HCT116 (cell line): ENCODE data around the gene TMEM175. TPM values are rescaled to one million over a fixed set of nuclear protein-coding genes. Genes with fewer than 3 reads are reported as not detected.
A peak's percentile ranks its signal among the peaks of the same experiment; 100 is the strongest.

Experiments used
- ATAC-seq: fragments of 200-7000 bp; cut with Tn5 transposase; 2 replicates; pipeline ENCODE4 v1.9.1; 2020; ENCODE audit warnings: mild to moderate bottlenecking, moderate library complexity
- BruUV-seq: library from RNA; stranded (reverse); fragments of 400-500 nt; replicated peaks from 2 replicates; lab custom pipeline; 2021; lab: Mats Ljungman, UMichigan
- CTCF ChIA-PET: fragments of 300-600 bp; sonication (Branson Sonifier 250); formaldehyde crosslinking; loops from one replicate; lab custom pipeline; 2021; ENCODE audit warnings: antibody characterized with exemption; lab: Charles Lee
- POLR2A ChIA-PET: fragments of 300-600, 350-600 bp; sonication (Branson Sonifier 250); formaldehyde crosslinking; loops from one replicate; lab custom pipeline; 2021; ENCODE audit warnings: antibody characterized with exemption; lab: Charles Lee
- RAD21 ChIA-PET, 2 experiments: fragments of 300-600 bp; sonication (Branson Sonifier 250); formaldehyde crosslinking; loops; one replicate each; lab custom pipeline; 2023; ENCODE audit warnings: low total read pairs in 2 of 2; ENCODE audit not compliant: uncharacterized antibody in 2 of 2, unreplicated experiment in 2 of 2, low non-redundant PET in 1 of 2; lab: Charles Lee
- DNase-seq: peaks from one replicate; pipeline ENCODE4 v3.0.0-alpha.2; 2010; ENCODE audit warnings: low read depth, low spot score
- H2AFZ ChIP-seq: fragments of 200-600 bp; shearing (Covaris generic), sonication (generic); 2 replicates; pipeline ENCODE4 v1.6.1; 2017; ENCODE audit warnings: low read depth, mixed run types, mixed read lengths, antibody characterized with exemption, low read length; ENCODE audit not compliant: poor library complexity, severe bottlenecking
- H3K27ac ChIP-seq: 2 replicates; pipeline ENCODE4 v1.5.1; 2012; ENCODE audit warnings: low read depth, low read length
- H3K27me3 ChIP-seq: fragments of 200-600 bp; sonication (generic); 2 replicates; pipeline ENCODE4 v1.6.1; 2016; ENCODE audit warnings: mixed run types, low read length, mixed read lengths; ENCODE audit not compliant: insufficient read depth
- H3K36me3 ChIP-seq, 2 experiments: fragments of 200-500 bp in 1 of 2; fragments of 200-600 bp in 1 of 2; sonication (Bioruptor generic) in 1 of 2; sonication (generic) in 1 of 2; 2 replicates each; pipeline versions ENCODE4 v1.5.1 to v1.6.1; 2014 to 2016; ENCODE audit warnings: low read length in 2 of 2, inconsistent platforms in 1 of 2, mixed read lengths in 1 of 2, mixed run types in 1 of 2; ENCODE audit not compliant: insufficient read depth in 2 of 2, control insufficient read depth in 1 of 2
- H3K4me1 ChIP-seq, 2 experiments: fragments of 200-600 bp in 1 of 2; sonication (generic) in 1 of 2; 2 replicates each; pipeline versions ENCODE4 v1.5.1 to v1.6.1; 2012 to 2017; ENCODE audit warnings: low read length in 2 of 2, inconsistent platforms in 1 of 2, mild to moderate bottlenecking in 1 of 2, mixed read lengths in 1 of 2, mixed run types in 1 of 2, moderate library complexity in 1 of 2; ENCODE audit not compliant: insufficient read depth in 2 of 2, control insufficient read depth in 1 of 2
- H3K4me2 ChIP-seq: fragments of 200-600 bp; sonication (generic); 2 replicates; pipeline ENCODE4 v1.6.1; 2017; ENCODE audit warnings: mixed run types, low read length, mixed read lengths
- H3K4me3 ChIP-seq, 2 experiments: fragments of 200-600 bp in 1 of 2; sonication (generic) in 1 of 2; replicated peaks in 1 of 2; 2 replicates each; pipeline ENCODE4 v1.5.1; 2011 to 2016; ENCODE audit warnings: low read length in 2 of 2, control low read depth in 1 of 2, low read depth in 1 of 2, mild to moderate bottlenecking in 1 of 2, mixed read lengths in 1 of 2, mixed run types in 1 of 2
- H3K79me2 ChIP-seq: fragments of 200-600 bp; sonication (generic); 2 replicates; pipeline ENCODE4 v1.6.1; 2017; ENCODE audit warnings: mild to moderate bottlenecking, mixed run types, low read length, moderate library complexity, mixed read lengths; ENCODE audit not compliant: insufficient read depth
- H3K9ac ChIP-seq: fragments of 200-600 bp; sonication (generic); 2 replicates; pipeline ENCODE4 v1.6.1; 2016; ENCODE audit warnings: low read length, mixed read lengths
- H3K9me2 ChIP-seq: fragments of 200-600 bp; sonication (generic), shearing (Covaris generic); 2 replicates; pipeline ENCODE4 v1.6.1; 2017; ENCODE audit warnings: mixed run types, mild to moderate bottlenecking, moderate library complexity; ENCODE audit not compliant: insufficient read depth
- H3K9me3 ChIP-seq, 2 experiments: fragments of 200-500 bp in 1 of 2; fragments of 200-600 bp in 1 of 2; sonication (Bioruptor generic) in 1 of 2; sonication (generic) in 1 of 2; 2 replicates each; pipeline ENCODE4 v1.6.1; 2014 to 2017; ENCODE audit warnings: low read length in 2 of 2, mixed read lengths in 2 of 2, inconsistent platforms in 1 of 2, low read depth in 1 of 2, mild to moderate bottlenecking in 1 of 2, mixed run types in 1 of 2, moderate library complexity in 1 of 2; ENCODE audit not compliant: control insufficient read depth in 1 of 2, insufficient read depth in 1 of 2
- H4K20me1 ChIP-seq: fragments of 200-600 bp; sonication (generic), shearing (Covaris generic); 2 replicates; pipeline ENCODE4 v1.6.1; 2017; ENCODE audit warnings: mixed run types, mild to moderate bottlenecking, moderate library complexity; ENCODE audit not compliant: insufficient read depth
- CBX3 ChIP-seq: IDR thresholded peaks from 2 replicates; pipeline ENCODE4 v1.6.1; 2012; ENCODE audit warnings: low read depth
- CEBPB ChIP-seq: IDR thresholded peaks from 2 replicates; pipeline ENCODE4 v1.6.1; 2012; ENCODE audit warnings: low read depth
- EGR1 ChIP-seq: IDR thresholded peaks from 2 replicates; pipeline ENCODE4 v1.6.1; 2012; ENCODE audit warnings: low read depth
- FOSL1 ChIP-seq: IDR thresholded peaks from 2 replicates; pipeline ENCODE4 v1.6.1; 2012; ENCODE audit warnings: low read depth
- RAD21 ChIP-seq: IDR thresholded peaks from 2 replicates; pipeline ENCODE4 v1.6.1; 2012; ENCODE audit warnings: low read depth, mild to moderate bottlenecking
- SP1 ChIP-seq: IDR thresholded peaks from 2 replicates; pipeline ENCODE4 v1.6.1; 2012; ENCODE audit warnings: low read depth
- TCF7L2 ChIP-seq: IDR thresholded peaks from 2 replicates; pipeline ENCODE4 v1.7.0; 2011; ENCODE audit warnings: borderline replicate concordance, inconsistent platforms; ENCODE audit not compliant: insufficient read depth, insufficient read length; ENCODE audit errors: extremely low read depth
- YY1 ChIP-seq: IDR thresholded peaks from 2 replicates; pipeline ENCODE4 v1.6.1; 2011; ENCODE audit warnings: low read length, low read depth, moderate library complexity, mild to moderate bottlenecking; ENCODE audit not compliant: insufficient replicate concordance; ENCODE audit errors: extremely low read depth
- ZFX ChIP-seq: fragments of 450-650 bp; IDR thresholded peaks from 2 replicates; pipeline ENCODE4 v1.6.1; 2017
- intact Hi-C: fragments of 100-400 bp; cut with micrococcal nuclease; formaldehyde crosslinking; loops from 2 replicates; pipeline ENCODE4 v1.10.0; 2022
- total RNA-seq: library from RNA; stranded (reverse); gene quantifications from one replicate; pipeline ENCODE4 v1.2.1, GENCODE V29; 2021; ENCODE audit not compliant: unreplicated experiment
- TF ChIP-seq, protein P1 (sequence below): IDR thresholded peaks from 2 replicates; pipeline ENCODE4 v1.6.1; 2012; ENCODE audit warnings: low read depth
- TF ChIP-seq, protein P2 (sequence below), 3 experiments: fragments of 200-600 bp in 1 of 3; sonication (generic) in 1 of 3; IDR thresholded peaks in 2 of 3; conservative IDR thresholded peaks in 1 of 3; 2 replicates each; pipeline ENCODE4 v1.5.1; 2012 to 2017; ENCODE audit warnings: low read depth in 2 of 3, low read length in 2 of 3, antibody characterized with exemption in 1 of 3, borderline replicate concordance in 1 of 3, control low read depth in 1 of 3, mild to moderate bottlenecking in 1 of 3, mixed read lengths in 1 of 3, mixed run types in 1 of 3, moderate library complexity in 1 of 3; ENCODE audit not compliant: insufficient read depth in 1 of 3

The TMEM175 gene
- total RNA-seq, 1 experiment from 2014 or later, result 17.5 TPM

DNA sequence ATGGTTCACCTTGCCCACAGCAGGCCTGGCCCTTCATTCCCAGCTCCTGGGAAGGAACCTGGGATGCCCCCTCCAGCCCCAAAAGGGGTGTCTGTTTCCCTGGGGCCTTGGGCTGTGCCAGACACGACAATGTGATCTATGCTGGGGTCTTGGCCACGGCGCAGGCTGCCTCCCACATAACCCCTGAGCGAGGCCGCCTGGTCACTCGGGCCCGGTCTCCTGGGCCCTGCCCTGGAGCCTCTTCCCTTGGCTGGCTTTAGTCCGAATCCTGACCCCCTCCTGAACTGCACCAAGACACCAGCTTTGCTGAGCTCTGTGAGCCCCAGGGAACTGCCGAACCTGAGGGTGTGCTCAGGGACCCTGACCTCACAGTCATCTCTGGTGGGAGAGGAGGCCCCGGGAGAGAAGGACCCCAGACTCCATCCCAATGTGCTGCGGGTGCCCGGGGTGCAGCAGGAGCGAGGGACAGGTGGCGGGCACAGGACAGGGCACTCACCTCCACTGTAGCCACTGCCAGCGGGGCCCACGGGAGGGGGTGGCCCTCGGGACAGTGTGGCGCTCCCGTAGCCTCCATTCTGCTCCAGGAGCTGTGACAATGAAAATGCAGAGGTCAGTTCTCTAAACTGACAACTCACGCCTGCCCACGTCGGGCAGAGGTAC lies 42.1 kb upstream of the TMEM175 start:
- no peak overlapping the region for H3K27ac ChIP-seq
- no peaks in the 10 kb centered on the region for H3K4me1 ChIP-seq
- no TSS peak for BruUV-seq
- no peak for ATAC-seq
- intact Hi-C loops, result no loop called here
- no peaks in the 10 kb centered on the region for H4K20me1 ChIP-seq
- H3K79me2 ChIP-seq, result no peaks in the 10 kb centered on the region
- RAD21 ChIA-PET, result no interaction called here
- no peaks in the 10 kb centered on the region for H3K9me3 ChIP-seq
- H3K36me3 ChIP-seq, result peaks cover 2 to 7% of the 10 kb centered on the region in 2 experiments; a peak in 3 of 4 replicates
- H2AFZ ChIP-seq, result no peak overlapping the region
- TF ChIP-seq SP1, result no peak
- TF ChIP-seq TCF7L2, result no peak
- CTCF ChIA-PET, result interaction anchor here (0.9 kb wide), 1 partner anchor 148 kb away, joined by 5 read pairs; no protein-coding TSS in a partner anchor
- no peaks in the 10 kb centered on the region for H3K27me3 ChIP-seq
- H3K9me2 ChIP-seq, result no peaks in the 10 kb centered on the region
- DNase-seq, result no peak
- no peak overlapping the region for H3K4me2 ChIP-seq
- H3K9ac ChIP-seq, result no peak overlapping the region
- POLR2A ChIA-PET, result no interaction called here
- H3K4me3 ChIP-seq, result no peak overlapping the region

DNA sequence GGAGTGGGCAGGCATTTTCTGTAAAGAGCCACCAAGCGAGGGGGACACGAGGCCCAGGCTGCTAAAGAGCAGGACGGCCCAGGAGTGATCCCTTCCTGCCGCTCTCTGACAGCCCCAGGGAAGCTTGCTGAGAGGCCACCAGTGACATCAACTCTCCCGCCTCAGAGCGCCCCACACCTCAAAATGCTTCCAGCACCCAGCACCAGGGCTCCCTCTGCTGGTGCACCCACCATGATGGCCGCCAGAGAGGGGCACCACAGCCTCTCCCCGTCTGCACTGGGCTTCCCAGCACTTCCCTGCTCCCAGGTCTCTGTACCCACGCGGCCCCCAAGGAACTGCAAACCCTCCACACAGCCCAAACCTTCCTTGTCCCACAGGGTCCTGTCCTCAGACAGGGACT lies 40.5 kb upstream of the TMEM175 start:
- no peaks in the 10 kb centered on the region for H3K4me1 ChIP-seq
- H3K27ac ChIP-seq, result no peak overlapping the region
- H2AFZ ChIP-seq, result no peak overlapping the region
- RAD21 ChIA-PET, result no interaction called here
- TF ChIP-seq CEBPB (no peak), FOSL1 (no peak), CBX3 (no peak), ZFX (no peak), RAD21 (peak; percentile 50), EGR1 (no peak), YY1 (peak; percentile 39)
- TF ChIP-seq, protein P1, sequence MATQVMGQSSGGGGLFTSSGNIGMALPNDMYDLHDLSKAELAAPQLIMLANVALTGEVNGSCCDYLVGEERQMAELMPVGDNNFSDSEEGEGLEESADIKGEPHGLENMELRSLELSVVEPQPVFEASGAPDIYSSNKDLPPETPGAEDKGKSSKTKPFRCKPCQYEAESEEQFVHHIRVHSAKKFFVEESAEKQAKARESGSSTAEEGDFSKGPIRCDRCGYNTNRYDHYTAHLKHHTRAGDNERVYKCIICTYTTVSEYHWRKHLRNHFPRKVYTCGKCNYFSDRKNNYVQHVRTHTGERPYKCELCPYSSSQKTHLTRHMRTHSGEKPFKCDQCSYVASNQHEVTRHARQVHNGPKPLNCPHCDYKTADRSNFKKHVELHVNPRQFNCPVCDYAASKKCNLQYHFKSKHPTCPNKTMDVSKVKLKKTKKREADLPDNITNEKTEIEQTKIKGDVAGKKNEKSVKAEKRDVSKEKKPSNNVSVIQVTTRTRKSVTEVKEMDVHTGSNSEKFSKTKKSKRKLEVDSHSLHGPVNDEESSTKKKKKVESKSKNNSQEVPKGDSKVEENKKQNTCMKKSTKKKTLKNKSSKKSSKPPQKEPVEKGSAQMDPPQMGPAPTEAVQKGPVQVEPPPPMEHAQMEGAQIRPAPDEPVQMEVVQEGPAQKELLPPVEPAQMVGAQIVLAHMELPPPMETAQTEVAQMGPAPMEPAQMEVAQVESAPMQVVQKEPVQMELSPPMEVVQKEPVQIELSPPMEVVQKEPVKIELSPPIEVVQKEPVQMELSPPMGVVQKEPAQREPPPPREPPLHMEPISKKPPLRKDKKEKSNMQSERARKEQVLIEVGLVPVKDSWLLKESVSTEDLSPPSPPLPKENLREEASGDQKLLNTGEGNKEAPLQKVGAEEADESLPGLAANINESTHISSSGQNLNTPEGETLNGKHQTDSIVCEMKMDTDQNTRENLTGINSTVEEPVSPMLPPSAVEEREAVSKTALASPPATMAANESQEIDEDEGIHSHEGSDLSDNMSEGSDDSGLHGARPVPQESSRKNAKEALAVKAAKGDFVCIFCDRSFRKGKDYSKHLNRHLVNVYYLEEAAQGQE, result no peak
- TF ChIP-seq, protein P2, sequence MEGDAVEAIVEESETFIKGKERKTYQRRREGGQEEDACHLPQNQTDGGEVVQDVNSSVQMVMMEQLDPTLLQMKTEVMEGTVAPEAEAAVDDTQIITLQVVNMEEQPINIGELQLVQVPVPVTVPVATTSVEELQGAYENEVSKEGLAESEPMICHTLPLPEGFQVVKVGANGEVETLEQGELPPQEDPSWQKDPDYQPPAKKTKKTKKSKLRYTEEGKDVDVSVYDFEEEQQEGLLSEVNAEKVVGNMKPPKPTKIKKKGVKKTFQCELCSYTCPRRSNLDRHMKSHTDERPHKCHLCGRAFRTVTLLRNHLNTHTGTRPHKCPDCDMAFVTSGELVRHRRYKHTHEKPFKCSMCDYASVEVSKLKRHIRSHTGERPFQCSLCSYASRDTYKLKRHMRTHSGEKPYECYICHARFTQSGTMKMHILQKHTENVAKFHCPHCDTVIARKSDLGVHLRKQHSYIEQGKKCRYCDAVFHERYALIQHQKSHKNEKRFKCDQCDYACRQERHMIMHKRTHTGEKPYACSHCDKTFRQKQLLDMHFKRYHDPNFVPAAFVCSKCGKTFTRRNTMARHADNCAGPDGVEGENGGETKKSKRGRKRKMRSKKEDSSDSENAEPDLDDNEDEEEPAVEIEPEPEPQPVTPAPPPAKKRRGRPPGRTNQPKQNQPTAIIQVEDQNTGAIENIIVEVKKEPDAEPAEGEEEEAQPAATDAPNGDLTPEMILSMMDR (IDR thresholded peaks at IDR 0.05 in 2 of 3, conservative IDR thresholded peaks at IDR 0.05 in 1 of 3; ENCODE audit: borderline replicate concordance in 1 of 3, insufficient read depth in 1 of 3, low read depth in 2 of 3, low read length in 2 of 3), result peak; percentile 25 to 44 (median 33); a peak in 4 of 6 replicates
- no peak overlapping the region for H3K4me3 ChIP-seq
- no peaks in the 10 kb centered on the region for H3K9me3 ChIP-seq
- no TSS peak for BruUV-seq
- ATAC-seq, result peak; percentile 64
- H4K20me1 ChIP-seq, result no peaks in the 10 kb centered on the region
- H3K4me2 ChIP-seq, result no peak overlapping the region
- H3K9me2 ChIP-seq, result no peaks in the 10 kb centered on the region
- CTCF ChIA-PET, result no interaction called here
- H3K27me3 ChIP-seq, result no peaks in the 10 kb centered on the region
- H3K36me3 ChIP-seq, result peaks cover 2 to 9% of the 10 kb centered on the region in 2 experiments; a peak in 3 of 4 replicates
- DNase-seq, result no peak
- no peak overlapping the region for H3K9ac ChIP-seq
- intact Hi-C loops, result no loop called here
- no peaks in the 10 kb centered on the region for H3K79me2 ChIP-seq
- POLR2A ChIA-PET, result no interaction called here
